ENCODE measurements around the gene ZNF185.

ZNF185 gene

GRCh38 chrX:152897222-152898131 lies at the start of gene ZNF185:
ZNF185 (plus strand) TSS chrX:152898067; CDS start chrX:152914490, 16,423 bp downstream.
- no peak for DNase-seq (ENCODE audit: low spot score)

GRCh38 chrX:152850465-152850864 lies 47.4 kb upstream of the ZNF185 start:
- no peak for DNase-seq (ENCODE audit: low spot score)

DNA sequence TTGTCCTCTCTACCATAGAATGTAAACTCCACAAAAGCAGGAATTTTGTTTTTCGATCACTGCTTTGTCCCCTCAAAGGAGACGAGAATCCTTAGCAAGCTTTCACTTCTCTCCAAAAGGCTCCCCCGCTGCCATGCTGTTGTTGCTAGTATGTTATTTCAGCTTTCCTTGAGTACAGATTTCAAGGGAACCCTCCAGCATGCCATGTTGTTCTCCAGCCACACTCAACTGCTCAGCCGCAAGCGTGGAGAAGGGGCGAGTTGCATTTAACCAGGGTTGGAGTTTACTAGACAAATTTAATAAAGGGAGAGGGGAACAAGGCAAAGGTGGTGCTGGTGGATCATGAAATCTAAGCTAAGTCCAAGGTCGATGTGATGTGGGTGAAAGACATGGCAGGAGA lies 43.9 kb upstream of the ZNF185 start:
- DNase-seq (ENCODE audit: low spot score), result no peak

- DNase-seq (ENCODE audit: low spot score), result no peak
Observed at GRCh38 chrX:152861116-152861515, 36.8 kb upstream of the ZNF185 start.

GRCh38 chrX:152861826-152862225 lies 36.0 kb upstream of the ZNF185 start:
- no peak for DNase-seq (ENCODE audit: low spot score)

- no peak for DNase-seq (ENCODE audit: low spot score)
Observed at GRCh38 chrX:152865232-152865920, 32.5 kb upstream of the ZNF185 start.

DNA sequence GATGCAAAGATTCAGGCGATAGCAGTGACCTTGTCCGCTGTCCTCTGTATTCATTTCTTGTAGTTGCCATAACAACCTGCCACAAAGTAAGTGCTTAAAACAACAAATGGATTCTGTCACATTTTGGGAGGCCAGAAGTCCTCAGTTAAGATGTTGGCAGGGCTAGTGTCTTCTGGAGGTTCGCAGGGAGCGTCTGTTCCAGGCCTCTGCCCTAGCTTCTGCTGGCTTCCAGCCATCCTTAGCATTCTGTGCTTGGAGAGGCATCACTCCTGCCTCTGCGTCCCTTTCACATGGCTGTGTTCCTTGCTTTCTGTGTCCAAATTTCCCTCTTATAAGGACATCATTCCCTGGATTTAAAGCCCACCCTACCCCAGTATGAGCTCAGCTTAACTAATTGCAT lies 31.5 kb upstream of the ZNF185 start:
- no peak for DNase-seq (ENCODE audit: low spot score)

DNA sequence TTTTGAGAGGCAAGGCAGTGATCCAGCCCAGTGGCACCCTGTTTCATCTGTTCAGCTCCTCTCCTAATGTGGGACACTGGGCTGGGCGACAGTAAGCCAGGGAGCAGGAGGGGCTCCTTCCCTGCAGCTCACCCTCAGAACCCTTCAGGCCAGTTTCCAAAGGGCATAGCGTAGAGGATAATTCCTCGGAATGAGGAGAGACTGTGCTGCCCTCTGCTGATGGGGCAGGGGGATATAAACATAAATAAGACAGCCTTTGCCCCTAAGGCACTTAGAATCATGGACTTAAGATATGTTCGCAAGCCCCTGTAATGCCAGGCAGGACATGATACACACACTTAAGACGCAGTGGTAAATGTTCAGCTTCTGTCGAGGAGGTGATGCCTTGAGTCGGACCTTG lies 27.9 kb upstream of the ZNF185 start:
- DNase-seq (ENCODE audit: low spot score), result no peak

DNA sequence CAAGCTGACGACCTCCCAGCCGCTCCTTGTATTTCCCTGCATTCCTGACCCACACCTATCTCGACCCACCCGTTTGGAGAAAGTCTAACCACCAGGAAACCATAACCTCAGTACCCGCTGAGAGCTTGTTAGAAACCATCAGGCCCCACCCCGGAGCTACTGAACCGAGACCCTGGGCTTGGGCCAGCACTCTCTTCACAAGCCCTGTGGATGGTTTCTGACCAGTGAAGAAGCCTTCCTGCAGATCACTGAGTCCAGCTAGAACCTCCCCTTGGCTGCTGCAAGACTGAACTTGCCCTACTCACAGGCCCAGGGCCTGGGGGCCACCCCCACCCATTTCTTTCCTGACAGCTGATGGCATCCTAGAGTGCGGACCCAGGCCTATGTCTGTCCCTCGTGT lies 26.6 kb upstream of the ZNF185 start:
- DNase-seq (ENCODE audit: low spot score), result no peak

DNA sequence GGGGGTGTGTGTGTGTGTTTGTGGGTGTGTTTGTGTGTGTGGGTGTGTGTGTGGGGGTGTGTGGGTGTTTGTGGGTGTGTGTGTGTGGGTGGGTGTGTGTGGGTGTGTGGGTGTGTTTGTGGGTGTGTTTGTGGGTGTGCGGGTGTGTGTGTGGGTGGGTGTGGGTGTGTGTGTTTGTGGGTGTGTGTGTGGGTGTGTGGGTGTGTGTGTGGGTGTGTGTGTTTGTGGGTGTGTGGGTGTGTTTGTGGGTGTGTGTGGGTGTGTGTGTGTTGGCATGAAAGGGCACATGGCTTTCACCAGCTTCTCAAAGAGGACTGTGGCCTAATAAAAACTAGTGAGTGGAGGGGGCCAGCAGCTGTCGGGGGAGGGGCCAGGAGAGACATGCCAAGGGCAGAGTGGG lies 25.3 kb upstream of the ZNF185 start:
- no peak for DNase-seq (ENCODE audit: low spot score)

GRCh38 chrX:152873361-152873760 lies 24.5 kb upstream of the ZNF185 start:
- no peak for DNase-seq (ENCODE audit: low spot score)

DNA sequence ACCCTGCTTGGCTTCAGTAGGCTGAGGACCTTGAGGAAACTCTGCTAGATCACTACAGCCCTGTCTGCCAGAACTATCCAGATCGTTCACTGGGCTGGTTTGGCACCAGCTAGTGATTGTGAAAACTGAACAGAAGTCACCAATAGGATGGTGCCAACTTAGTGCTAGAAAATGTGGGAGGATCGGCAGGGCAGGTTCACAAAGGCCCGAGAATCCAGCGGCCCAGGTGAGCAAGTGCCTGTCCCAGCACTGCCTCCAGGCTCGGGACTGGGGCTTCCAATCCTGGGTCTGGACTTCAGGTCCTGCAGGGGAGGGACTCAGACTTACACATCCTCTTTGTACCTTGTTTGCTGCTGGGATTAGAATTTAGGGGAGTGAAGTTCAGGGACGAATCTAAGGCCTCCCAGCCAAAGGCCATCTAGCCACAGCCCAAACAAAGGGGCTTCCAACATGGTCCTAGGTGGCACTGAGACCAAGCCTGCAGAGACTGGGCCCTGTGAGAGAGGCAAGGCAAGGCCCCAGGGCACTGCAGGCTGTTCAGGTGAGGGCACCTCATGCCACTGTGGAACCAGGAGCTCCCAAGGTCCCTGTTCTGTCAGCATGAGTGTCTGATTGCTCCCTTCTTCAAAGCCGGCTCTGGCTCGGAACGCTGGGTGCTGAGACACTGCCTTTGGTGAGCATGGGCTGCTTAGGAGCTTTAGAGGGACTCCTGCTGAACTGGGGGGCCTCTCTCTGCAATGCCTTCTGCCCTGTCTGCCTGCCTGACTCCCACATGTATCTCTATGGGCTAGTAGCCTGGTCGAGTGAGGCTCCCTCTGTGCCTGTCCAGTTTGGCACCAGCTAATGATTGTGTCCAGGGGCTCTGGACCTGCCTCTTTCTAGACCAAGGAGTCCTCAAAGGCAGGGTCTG lies 20.7 kb upstream of the ZNF185 start:
- DNase-seq (ENCODE audit: low spot score), result no peak

DNA sequence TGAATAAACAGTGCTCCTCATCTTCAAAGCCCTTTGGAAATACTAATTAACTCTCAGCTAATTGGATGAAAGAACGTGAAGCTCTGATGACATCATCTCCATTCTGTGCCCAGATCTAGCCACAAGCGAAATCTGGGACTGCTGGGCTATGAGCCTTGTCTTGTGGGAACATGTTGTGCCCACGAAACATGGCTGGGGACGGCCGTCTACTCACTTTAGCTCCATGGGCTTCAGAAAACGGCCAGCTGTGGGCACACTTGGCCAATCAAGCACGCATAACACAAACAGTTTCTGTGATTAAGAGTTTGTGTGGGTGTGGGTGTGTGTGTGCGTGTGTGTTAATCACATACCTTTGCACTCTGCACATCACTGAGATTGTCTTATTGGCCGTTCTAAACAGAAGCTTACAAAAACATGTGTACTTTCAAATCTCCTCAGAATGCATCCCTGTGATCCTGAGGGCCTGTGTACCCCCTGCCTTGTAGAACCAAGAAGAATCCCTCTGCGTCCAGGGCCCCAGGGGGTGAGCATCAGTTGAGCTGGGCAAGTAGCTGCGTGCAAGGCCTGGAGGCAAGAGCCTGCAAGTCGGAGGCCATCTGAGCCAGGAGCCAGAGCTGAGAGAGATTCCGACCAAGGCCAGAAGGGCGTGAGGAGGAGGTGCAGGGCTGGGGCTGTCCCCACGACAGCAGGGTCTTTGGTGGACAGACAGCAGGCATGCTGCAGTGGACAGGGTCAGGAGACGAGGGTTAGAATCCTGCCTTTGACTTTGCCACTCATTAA lies 18.7 kb upstream of the ZNF185 start:
- no peak for DNase-seq (ENCODE audit: low spot score)

GRCh38 chrX:152881289-152881688 lies 16.6 kb upstream of the ZNF185 start:
- no peak for DNase-seq (ENCODE audit: low spot score)

- no peak for DNase-seq (ENCODE audit: low spot score)
Observed at GRCh38 chrX:152884171-152884570, 13.7 kb upstream of the ZNF185 start.

- DNase-seq (ENCODE audit: low spot score), result no peak
Observed at GRCh38 chrX:152886716-152887115, 11.2 kb upstream of the ZNF185 start.

- DNase-seq (ENCODE audit: low spot score), result no peak
Observed at GRCh38 chrX:152892499-152892898, 5.4 kb upstream of the ZNF185 start.

DNA sequence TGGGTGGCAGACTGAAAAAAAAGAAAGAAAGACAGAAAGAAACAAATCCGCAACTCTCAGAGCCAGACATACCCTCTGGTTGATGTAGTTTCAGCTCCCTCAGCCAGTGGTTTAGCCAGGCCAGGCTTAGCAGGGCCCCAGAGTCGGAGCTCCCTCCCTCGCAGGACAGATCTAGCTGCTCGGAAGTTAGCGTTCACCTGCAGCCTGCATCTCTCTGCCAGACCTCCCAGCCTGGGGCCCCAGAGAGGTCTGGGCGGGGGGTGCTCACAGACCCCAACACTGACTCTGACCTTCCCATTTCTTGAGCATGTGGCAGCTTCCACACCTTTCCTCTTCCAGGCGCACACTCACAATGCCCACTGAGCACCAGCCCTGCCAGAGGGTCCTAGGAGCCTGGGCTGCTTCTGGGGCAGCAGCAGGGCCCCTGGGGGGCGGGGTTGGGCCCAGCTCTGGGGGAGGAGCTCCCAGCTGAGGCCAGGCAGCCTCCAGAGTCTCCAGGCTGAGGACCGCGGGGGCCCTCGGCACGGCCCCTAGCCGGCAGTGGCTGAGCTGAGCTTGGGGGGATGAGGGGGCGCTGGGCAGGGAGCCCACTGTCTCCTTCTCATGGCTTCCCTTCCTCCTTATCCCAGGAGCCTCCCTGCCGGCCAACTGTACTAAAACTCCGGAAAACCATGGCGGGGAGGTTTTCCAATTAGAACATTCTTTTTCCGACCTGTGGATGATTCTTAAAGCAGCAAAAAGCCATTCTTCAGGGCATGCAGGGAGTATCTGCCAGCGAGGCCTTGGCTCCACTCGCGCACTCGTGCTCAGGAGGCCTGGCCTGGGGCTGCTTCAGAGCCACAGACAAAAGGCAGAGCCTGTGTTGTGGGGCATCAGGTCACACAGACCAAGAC lies 4.6 kb upstream of the ZNF185 start:
- no peak for DNase-seq (ENCODE audit: low spot score)

- DNase-seq (ENCODE audit: low spot score), result no peak
Observed at GRCh38 chrX:152893980-152894610, 3.8 kb upstream of the ZNF185 start.

DNA sequence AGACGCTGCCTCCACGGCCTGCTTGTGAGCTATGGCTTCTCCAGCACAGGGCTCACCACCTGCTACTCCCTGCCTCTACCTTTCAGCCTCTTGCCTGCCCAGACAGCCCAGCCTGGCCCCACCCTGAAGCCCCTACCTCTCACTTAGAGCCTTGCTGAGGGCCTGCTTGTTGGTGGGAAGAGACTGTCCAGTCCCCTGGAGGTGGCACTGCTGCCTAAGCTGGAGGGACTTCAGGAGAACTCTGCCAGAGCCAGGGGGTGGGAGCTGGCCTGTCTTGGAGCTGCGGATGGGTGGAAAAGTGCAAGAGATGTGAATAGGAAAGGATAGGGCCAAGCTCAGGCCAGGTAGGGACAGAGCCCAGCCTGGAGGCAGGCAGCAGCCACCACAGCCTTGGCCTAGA lies 2.7 kb upstream of the ZNF185 start:
- DNase-seq (ENCODE audit: low spot score), result no peak
